Brain (organoid and tissue), 1 donor: ENCODE data around the gene GMPS. TPM values are rescaled to one million over a fixed set of nuclear protein-coding genes. Genes with fewer than 3 reads are reported as not detected.

Source experiments
- polyA plus RNA-seq: library from polyadenylated mRNA; stranded (reverse); fragments of 350-450 nt; fragmentation: Illumina TruSeq; extraction: RNeasy Lipid Tissue Mini Kit (QIAGEN cat#74804); gene quantifications from one replicate; pipeline ENCODE4 v1.2.3, GENCODE V29; 2015; ENCODE audit warnings: low read depth, low replicate concordance; ENCODE audit not compliant: insufficient read depth

Gene GMPS
- polyA plus RNA-seq, 1 donor from 2014 or later: 61.0 TPM

Other genes starting within 250 kb of the GMPS start
- 1.1 TPM for gene PLCH1, start 125.6 kb upstream of the GMPS start, polyA plus RNA-seq
- 1.8 TPM for gene C3orf33, start 64.4 kb upstream of the GMPS start, polyA plus RNA-seq
- gene SLC33A1, start 16.2 kb upstream of the GMPS start, polyA plus RNA-seq: 16.3 TPM
- 2.6 TPM for gene KCNAB1, start 249.9 kb downstream of the GMPS start, polyA plus RNA-seq